ENCODE data around the gene C1orf53. TPM values are rescaled to one million over a fixed set of nuclear protein-coding genes. Genes with fewer than 3 reads are reported as not detected.
A peak's percentile ranks its signal among the peaks of the same experiment; 100 is the strongest.

Gene C1orf53
- total RNA-seq, 1 donor from 2014 or later = 2.6 TPM

GRCh38 chr1:197921235-197922069 is 19.0 kb downstream of the C1orf53 start:
- TF ChIP-seq CTCF (IDR thresholded peaks at IDR 0.05) = no peak
- H3K9me3 Mint-ChIP-seq (ENCODE audit: unreplicated experiment) = no peaks in the 10 kb centered on the region
- no peak for DNase-seq (ENCODE audit: extremely low spot score, unreplicated experiment)
- H3K4me1 Mint-ChIP-seq (ENCODE audit: unreplicated experiment) = peaks cover 31% of the 10 kb centered on the region
- peaks cover 3% of the 10 kb centered on the region for H3K36me3 Mint-ChIP-seq (ENCODE audit: unreplicated experiment)
- H3K27ac Mint-ChIP-seq (ENCODE audit: unreplicated experiment) = no peak overlapping the region
- no peak overlapping the region for H3K4me3 Mint-ChIP-seq (ENCODE audit: unreplicated experiment)
- peaks cover 94% of the 10 kb centered on the region for H3K27me3 Mint-ChIP-seq (ENCODE audit: unreplicated experiment)

GRCh38 chr1:197922070-197922390 is 19.6 kb downstream of the C1orf53 start:
- Mint-ChIP-seq H3K4me1 (ENCODE audit: unreplicated experiment) (peaks cover 25% of the 10 kb centered on the region), H3K27me3 (ENCODE audit: unreplicated experiment) (peaks cover 94% of the 10 kb centered on the region), H3K4me3 (ENCODE audit: unreplicated experiment) (no peak overlapping the region), H3K27ac (ENCODE audit: unreplicated experiment) (no peak overlapping the region), H3K9me3 (ENCODE audit: unreplicated experiment) (no peaks in the 10 kb centered on the region), H3K36me3 (ENCODE audit: unreplicated experiment) (peaks cover 3% of the 10 kb centered on the region)
- DNase-seq (ENCODE audit: extremely low spot score, unreplicated experiment) = no peak
- no peak for TF ChIP-seq CTCF (IDR thresholded peaks at IDR 0.05)

GRCh38 chr1:197923038-197923437 is 20.6 kb downstream of the C1orf53 start:
- peaks cover 15% of the 10 kb centered on the region for H3K4me1 Mint-ChIP-seq (ENCODE audit: unreplicated experiment)
- H3K27ac Mint-ChIP-seq (ENCODE audit: unreplicated experiment) = no peak overlapping the region
- no peaks in the 10 kb centered on the region for H3K9me3 Mint-ChIP-seq (ENCODE audit: unreplicated experiment)
- DNase-seq (ENCODE audit: extremely low spot score, unreplicated experiment) = no peak
- TF ChIP-seq CTCF (IDR thresholded peaks at IDR 0.05) = no peak
- H3K4me3 Mint-ChIP-seq (ENCODE audit: unreplicated experiment) = no peak overlapping the region
- H3K27me3 Mint-ChIP-seq (ENCODE audit: unreplicated experiment) = peaks cover 94% of the 10 kb centered on the region
- peaks cover 3% of the 10 kb centered on the region for H3K36me3 Mint-ChIP-seq (ENCODE audit: unreplicated experiment)

- TF ChIP-seq CTCF (IDR thresholded peaks at IDR 0.05) = peak; percentile 74
- H3K4me1 Mint-ChIP-seq (ENCODE audit: unreplicated experiment) = peaks cover 12% of the 10 kb centered on the region
- no peaks in the 10 kb centered on the region for H3K9me3 Mint-ChIP-seq (ENCODE audit: unreplicated experiment)
- DNase-seq (ENCODE audit: extremely low spot score, unreplicated experiment) = no peak
- no peak overlapping the region for H3K27ac Mint-ChIP-seq (ENCODE audit: unreplicated experiment)
- peaks cover 2% of the 10 kb centered on the region for H3K36me3 Mint-ChIP-seq (ENCODE audit: unreplicated experiment)
- H3K27me3 Mint-ChIP-seq (ENCODE audit: unreplicated experiment) = peaks cover 94% of the 10 kb centered on the region
- no peak overlapping the region for H3K4me3 Mint-ChIP-seq (ENCODE audit: unreplicated experiment)
Measured at GRCh38 chr1:197924516-197925123, 22.2 kb downstream of the C1orf53 start.

GRCh38 chr1:197927908-197928665 is 25.7 kb downstream of the C1orf53 start:
- H3K9me3 Mint-ChIP-seq (ENCODE audit: unreplicated experiment) = no peaks in the 10 kb centered on the region
- H3K27me3 Mint-ChIP-seq (ENCODE audit: unreplicated experiment) = peaks cover 87% of the 10 kb centered on the region
- no peak for TF ChIP-seq CTCF (IDR thresholded peaks at IDR 0.05)
- H3K36me3 Mint-ChIP-seq (ENCODE audit: unreplicated experiment) = peaks cover 2% of the 10 kb centered on the region
- DNase-seq (ENCODE audit: extremely low spot score, unreplicated experiment) = no peak
- H3K27ac Mint-ChIP-seq (ENCODE audit: unreplicated experiment) = no peak overlapping the region
- H3K4me3 Mint-ChIP-seq (ENCODE audit: unreplicated experiment) = no peak overlapping the region
- H3K4me1 Mint-ChIP-seq (ENCODE audit: unreplicated experiment) = peaks cover 4% of the 10 kb centered on the region

All from osteocyte (in vitro differentiated cells).